GM15510 (cell line): Measurements from ENCODE around the gene ZNF92.

Source experiments
- POLR2A ChIP-seq: IDR thresholded peaks from 3 replicates; pipeline ENCODE4 v1.6.1; 2011; ENCODE audit warnings: borderline replicate concordance; ENCODE audit not compliant: insufficient read length; ENCODE audit errors: extremely low read depth

ZNF92 gene

GRCh38 chr7:65409363-65409762 lies 35.7 kb downstream of the ZNF92 start:
- no peak for TF ChIP-seq POLR2A

DNA sequence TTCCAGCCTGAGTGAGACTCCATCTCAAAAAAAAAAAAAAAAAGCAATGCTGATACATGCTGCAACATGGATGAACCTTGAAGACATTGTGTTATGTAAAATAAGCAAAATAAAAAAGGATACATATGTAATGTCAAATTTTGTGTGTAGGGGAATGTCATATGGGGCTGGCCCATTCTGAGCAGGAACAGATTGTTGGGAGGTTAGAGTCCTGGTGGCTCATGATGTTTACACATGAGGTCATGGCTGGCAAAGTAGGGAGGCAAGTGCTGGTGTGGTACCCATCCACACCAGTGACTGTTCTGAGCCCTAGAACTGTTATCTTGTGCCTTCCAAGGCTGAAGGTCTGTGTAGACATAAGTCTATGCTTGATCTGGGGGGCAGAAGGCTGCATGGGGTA lies 37.6 kb downstream of the ZNF92 start:
- no peak for TF ChIP-seq POLR2A

GRCh38 chr7:65422670-65423069 lies 49.0 kb downstream of the ZNF92 start:
- no peak for TF ChIP-seq POLR2A

DNA sequence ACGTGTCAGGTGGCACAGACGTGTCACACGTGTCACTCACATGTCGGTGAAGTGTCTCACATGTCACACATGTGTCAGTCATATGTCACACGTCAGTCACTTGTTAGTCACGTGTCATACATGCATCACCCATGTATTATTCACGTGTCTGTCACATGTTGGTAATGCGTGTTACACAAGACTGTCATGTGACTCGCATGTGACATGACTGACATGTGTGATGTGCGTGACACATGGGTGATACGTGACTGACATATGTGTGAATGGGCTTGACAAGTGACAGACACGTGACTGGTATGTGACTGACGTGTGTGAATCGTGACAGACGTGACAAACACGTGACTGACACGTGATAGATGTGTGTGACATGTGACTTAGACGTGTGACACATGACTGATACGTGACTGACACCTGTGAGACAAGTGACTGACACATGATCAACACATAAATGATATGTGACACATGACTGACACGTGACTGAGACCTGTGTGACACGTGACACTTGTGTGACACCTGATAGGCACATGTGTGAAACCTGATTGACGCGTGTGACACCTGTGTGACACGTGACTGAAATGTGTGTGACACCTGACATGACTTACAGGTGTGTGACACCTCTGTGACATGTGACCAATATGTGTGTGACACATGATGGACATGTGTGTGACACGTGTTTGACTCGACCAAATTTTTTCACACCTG lies 56.1 kb downstream of the ZNF92 start:
- no peak for TF ChIP-seq POLR2A

- TF ChIP-seq POLR2A, result no peak
Observed at GRCh38 chr7:65430344-65431186, 56.9 kb downstream of the ZNF92 start.

DNA sequence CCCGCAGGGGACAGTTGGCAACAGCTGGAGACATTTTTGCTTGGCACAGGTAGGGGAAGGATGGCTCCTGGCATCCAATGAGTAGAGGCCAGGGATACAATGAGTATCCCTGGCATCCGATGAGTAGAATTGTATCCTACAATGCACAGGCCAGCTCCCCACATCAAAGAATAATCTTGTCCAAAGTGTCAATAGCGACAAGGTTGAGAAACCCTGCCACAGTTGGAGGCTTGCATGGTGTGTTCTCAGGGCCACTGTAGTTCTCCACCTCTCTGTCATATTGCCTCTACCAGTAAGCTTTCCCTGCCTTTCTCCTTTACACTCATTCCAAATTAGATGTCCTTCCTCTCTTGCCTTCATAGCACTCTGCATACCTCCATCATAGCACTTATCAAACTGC lies 60.7 kb downstream of the ZNF92 start:
- no peak for TF ChIP-seq POLR2A

- TF ChIP-seq POLR2A, result no peak
Observed at GRCh38 chr7:65436163-65436562, 62.5 kb downstream of the ZNF92 start.

DNA sequence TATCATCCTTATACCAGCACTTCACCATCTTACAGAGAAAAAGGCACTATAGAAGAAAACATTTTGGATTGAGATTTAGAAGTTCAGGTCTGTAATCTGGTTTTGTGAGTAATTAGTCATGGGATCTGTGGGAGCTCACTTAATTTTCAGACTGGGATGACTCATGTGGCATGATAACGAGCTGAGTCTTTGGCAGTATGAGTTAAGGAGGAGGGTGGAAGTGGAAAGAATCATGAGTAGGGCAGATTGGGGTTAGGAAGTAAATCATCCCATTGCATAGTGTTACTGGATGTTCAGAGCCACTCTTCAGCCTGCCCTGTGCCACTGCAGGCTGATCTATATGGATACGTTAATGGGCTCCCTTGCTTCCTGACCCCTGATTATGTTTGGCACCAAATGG lies 64.9 kb downstream of the ZNF92 start:
- TF ChIP-seq POLR2A, result no peak

- TF ChIP-seq POLR2A, result no peak
Observed at GRCh38 chr7:65441010-65441409, 67.4 kb downstream of the ZNF92 start.

GRCh38 chr7:65444205-65444842 lies 70.7 kb downstream of the ZNF92 start:
- no peak for TF ChIP-seq POLR2A

- TF ChIP-seq POLR2A, result no peak
Observed at GRCh38 chr7:65444899-65445823, 71.5 kb downstream of the ZNF92 start.

DNA sequence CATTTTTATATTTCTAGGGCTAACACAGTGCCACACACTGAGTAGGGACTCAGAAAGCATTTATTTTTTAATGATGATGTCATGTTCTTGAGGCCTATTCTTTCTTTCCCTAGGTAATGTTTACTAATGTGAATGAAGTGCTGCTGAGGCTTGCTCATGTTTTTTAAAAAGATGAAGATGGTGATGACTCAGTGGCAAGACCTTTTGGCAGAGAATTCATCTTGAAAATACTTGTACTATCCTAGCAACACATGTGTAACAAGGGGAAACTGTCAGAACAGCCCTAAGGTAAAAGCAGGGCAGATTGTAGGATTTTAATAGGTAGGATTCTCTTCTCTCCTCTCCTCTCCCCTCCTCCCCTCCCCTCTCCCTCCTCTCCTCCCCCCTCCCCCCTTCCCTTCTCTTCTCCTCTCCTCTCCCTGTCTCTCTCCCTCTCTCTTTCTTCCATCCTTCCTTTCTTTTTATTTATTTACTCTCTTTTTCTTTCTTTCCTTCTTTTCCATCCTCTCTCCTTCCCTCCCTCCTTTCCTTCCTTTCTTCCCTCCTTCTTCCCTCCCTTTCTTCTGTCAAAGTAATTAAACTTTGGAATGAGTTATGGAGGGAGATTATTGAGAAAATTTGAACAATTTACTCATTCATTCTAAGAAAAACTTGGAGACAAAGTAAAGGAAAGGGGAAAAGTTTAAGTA lies 75.3 kb downstream of the ZNF92 start:
- no peak for TF ChIP-seq POLR2A

DNA sequence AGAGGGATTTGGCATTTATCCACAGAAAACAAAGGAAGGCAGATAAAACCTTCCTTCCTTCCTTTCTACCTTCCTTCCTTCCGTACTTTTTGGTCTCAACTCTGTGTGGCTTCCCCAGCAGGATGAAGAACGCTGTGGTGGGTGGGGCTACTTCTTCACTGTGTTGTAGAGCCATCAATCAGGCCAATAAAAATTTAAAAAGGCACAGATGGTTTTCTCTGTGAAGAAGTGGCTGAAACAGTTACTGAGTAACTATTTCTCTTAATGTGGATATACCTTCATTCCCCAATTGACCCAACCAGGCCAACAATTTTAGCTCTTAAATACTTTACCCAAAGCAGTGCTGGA lies 75.8 kb downstream of the ZNF92 start:
- no peak for TF ChIP-seq POLR2A
